GF-D8 (cell line): ENCODE measurements around the gene IRX1.

Experiments
- DNase-seq: peaks from one replicate; lab custom pipeline; 2025; lab: John Stamatoyannopoulos, UW

Gene IRX1

DNA sequence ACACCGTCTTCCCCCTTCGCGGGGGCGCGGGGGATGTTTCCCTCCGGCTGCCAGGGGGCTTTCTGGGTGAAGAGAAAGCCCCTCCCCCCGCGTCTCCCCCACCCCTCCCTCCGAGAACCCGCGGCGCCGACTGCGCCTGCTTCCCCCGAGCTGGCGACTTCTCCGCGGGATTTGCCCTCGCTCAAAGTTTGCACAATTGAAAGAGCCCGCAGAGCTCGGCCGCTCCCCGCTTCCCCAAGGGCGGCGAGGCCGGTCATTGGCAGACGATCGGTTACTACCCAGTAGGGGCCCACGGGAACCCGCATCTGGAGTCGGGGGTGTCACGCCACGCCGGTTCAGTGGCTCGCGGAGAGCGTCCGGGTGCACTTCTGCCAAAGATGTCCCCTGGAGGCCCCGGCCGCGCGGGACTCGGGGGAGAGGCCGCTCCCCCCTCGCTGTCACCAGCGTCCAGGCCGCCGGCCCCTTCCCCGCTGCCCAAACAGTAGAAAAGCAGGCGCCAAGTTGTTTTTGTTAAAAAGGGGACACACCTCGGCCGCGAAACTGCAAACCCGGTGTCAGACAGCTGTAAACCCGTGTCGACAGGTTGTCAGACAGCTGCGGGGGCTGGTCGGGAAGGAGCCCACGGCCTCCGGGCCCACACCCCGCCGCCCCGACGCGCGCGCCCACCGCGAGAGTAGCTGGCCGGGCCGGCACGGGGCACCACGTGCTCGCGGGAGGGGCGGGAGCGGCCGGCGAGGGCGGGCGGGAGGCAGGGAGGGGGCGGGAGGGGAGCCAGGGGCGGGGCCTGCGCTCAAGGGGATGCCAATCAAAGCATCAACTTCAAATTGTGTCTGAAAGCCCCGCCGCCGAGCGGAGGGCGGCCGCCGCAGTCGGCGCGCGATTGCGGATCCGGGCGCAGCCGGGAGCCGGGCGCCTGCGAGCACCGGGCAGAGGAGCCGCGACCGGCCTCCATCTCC is at the start of gene IRX1:
TSS of gene IRX1 (plus strand) at position 827 of the 956 bp plus-strand sequence. CDS start 274 bp downstream, outside the sequence.
- DNase-seq = no peak

DNA sequence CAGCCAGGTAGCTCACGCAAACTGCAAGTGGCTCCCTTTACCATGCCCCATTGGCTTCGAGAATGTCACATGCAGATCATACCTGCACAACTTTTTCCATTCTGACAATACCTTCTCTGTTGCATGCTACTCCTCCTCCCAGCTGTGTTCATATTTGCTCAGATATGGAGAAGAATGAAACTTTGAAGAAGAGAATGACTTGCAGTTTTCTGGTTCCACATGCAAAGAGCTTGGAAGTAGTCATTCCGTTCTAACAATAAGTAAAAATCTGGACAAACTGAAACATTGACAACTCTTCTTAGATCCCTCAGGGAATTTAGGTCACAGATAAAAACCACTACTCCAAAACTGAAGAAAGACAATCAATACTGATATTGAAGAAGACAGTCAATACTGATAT is 49.6 kb upstream of the IRX1 start:
- no peak for DNase-seq

DNA sequence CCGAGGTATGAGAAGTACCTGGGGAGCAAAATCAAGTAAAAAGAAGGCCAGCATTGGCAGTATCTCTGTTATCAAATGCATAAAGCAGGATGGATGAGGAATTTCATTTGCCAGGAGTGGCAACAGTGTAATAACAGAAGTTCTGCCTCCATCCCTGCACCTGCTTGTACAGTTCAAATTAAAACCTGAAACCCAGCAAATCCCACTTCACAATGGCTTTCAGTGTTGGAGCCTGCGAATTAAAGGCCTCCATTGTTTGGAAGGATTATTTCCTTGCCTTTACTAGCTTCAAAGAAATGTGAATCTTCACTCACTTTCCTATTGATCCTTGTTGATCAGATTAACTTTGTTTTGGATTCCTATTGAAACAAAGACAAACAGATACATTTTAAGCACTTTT is 31.5 kb upstream of the IRX1 start:
- DNase-seq = no peak

DNA sequence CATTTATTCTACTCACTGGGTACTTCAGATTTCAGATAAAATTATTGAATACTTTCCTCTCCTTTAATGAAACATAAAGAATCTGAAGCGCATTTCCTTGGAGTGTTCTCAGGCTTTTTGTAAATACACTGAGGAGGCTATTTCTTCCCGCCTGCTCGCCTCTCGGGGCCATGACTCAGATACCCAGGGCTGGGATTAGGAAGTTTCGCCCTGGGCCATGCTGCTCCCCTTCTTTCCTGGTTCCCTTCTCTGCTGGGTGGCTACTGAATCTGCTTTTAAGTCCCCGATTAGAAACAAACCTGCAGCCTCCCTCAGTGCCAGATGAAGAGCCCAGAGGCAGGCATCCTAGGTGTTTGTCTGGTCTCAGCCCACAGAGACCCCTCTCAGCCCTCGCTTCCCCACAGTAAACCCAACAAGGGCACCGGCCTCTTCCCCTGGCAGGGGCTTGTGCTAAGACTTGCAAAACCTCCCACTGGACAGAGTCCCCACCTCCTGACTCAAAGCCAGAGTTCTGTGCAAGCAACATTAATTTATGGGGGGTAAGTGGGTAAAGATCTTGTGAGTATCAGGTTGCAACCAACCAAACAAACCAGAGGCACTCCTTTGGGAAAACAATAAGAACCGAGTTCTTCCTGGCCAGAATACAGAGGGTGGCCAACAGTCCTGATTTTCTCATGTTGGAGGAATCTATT is 30.7 kb upstream of the IRX1 start:
- DNase-seq = no peak

DNA sequence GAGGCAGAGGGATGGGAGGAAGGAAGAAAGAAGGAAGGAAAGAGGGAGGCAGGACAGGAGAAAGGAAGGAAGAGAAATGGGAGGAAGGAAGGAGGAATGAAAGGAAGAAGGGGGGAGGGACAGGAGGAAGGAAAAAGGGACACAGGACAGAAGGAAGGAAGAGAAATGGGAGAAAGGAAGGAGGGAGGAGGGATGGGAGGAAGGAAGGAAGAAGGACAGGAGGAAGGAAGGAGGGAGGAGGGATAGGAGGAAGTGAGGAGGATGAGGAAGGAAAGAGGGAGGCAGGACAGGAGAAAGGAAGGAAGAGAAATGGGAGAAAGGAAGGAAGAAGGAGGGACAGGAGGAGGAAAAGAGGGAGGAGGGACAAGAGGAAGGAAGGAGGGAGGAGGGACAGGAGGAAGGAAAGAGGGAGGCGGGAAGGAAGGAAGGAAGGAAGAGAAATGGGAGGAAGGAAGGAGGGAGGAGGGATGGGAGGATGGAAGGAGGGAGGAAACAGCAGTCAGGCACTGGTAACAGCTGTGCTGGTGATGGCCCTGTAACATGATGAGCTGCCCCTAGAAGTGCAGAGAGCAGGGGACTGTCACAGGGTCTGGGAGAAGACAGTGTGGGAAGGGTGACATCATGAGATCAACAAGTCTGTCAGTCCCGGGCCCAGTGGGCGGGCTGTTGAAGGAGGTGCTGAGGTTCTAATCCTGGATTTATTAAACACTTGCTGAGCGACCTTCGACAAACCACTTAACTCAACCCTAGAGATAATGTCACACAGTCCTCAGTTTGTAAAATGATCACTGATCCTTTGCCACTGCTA is 10.7 kb upstream of the IRX1 start:
- no peak for DNase-seq

DNA sequence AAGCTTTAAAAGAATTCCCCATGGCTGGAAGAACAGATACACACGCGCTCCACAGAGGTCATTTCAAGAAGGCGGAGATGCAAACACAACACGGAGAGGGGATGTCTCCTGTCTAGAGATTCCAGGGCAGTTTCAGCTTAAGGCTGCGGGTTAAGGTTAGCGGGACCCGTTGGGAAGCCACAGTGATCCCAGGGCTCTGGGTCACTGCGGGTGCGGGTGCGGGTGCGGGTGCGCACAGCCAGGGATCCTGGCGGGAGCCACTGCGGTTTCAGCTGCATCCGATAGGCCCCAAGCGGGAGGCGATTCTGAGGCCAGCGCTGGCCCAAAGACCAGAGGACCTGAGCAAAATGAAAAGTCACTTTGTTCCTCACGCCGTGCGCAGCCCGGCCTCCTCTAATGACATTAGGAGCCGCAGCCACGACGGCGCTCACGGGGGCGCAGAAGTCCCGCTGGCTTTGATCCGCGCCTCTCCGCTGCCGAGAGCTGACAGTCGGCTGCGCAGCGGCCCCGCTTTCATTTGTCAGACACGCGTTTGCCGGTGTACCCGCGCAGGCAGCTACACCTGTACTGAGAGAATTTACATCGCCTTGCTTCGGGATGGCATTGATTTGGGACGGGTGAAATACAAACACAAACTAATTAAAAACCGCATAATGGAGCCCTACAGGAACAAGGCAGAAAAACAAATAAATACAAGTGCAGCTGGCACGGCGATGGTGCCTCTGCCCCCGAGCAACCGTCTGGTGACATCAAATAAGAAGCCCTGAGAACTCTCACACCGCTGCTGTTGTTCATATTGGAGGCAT is 5.3 kb upstream of the IRX1 start:
- DNase-seq = no peak

DNA sequence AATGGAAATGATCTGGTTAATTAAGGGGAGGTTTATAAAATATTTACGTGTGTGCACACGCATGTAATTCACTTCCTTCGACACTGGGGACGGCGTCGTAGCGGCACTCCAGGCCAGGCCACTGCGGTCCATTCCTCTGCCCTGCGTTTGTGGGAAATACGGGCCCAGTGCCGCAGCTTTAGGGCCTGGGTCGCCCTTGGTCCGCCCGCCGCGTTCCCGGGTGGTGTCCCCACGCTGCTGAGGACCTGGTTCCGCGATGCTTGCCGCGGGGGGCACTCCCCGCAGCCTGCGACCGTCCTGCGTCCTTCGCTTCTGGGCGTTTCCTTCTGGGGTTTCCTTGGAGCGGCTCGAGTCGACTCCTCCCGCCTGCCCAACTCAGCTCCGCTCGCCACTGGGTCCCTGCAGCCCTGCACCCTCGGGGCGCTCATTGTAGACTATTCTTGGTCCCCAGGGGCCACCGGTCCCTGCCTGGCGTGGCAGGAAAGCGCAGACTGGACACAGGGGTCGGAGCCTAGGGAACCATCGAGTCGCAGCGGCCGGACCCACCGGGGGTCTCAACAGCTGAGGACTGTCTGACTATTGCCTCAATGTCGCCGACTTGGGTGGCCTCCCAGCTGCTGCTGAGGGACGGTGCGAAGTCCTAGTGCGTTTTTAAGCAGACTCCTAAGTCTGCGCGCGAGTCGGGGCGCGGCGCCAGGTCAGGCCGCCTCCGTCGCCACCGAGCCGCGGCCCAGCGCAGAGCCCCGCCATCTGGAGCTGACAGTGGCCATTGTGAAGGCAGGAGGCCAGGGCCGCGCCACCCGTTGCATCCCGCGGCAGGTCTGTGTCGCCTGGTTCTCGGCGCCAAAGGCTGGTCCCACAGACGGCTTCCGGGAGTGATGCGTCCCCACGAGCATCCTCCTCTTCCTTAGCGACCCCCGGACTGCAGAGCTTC is 4.4 kb upstream of the IRX1 start:
- no peak for DNase-seq

GRCh38 chr5:3592298-3592697 is 3.3 kb upstream of the IRX1 start:
- DNase-seq = no peak

GRCh38 chr5:3593771-3594509 is 1.7 kb upstream of the IRX1 start:
- no peak for DNase-seq

GRCh38 chr5:3594510-3595005 is 1.1 kb upstream of the IRX1 start:
- no peak for DNase-seq

DNA sequence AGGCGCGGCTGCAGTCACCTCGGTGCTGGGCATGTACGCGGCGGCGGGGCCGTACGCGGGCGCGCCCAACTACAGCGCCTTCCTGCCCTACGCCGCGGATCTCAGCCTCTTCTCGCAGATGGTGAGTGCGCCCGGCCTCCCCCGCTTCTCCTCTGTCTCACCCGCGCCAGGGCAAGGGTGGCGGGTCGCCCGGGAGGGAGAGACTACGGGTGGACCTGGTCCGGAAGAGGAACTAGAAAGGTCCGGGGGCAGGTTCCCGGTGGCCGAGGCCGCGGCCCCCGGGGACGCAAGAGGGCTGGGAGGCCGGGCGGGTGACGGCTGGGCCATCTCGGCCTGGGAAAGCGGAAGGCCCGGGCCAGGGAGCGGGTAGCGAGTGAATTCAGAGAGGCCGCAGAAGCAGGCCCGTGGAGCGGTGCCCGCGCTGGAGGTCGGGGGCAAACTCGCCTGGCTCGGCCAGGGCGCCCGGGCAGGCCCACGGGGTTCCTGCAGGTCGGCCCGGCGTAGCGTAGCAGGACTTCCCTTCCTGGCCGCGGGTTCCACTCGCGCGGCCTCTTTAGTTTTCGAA is 711 bp downstream of the IRX1 start:
- no peak for DNase-seq

GRCh38 chr5:3596857-3597166 is 1.2 kb downstream of the IRX1 start:
- no peak for DNase-seq

DNA sequence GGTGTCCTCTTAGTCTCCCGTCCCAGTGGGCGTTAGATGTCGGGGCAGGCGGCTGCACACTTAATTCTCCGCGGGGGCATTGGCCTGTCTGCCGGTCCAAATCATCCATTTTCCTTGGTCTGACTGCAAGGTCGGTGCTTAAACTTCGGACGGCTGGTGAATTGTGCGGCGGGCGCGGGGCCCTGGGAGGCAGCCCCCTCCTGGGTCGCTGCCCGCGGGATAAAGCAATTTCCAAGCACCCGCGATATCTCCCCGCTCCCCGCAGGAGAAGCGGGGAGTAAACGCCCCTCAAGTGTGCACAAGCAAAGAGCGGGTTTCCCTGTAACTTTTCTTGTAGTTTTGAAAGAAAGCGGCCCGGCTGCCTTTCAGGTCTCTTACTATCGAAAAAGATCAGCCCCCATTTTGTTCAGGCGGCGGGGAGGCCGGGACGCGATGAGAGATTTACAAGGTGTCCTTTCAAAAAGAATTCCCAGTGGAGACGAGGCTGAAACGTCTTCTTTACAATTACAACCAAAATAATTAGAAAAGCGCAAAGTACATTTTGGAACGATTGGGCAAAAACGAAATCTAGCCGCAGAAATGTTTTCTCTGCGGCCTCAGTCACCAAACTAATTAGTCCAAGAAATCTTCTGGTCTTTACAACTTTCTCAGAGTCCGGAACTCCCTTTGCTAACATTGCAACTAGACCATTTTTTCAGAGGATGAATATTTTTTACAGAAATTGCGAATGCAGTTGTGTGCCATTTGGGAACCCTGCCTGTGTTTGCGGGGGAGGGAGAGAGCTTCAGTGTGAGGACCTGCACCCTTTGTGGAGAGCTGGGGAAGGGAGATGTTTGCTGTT is 1.8 kb downstream of the IRX1 start:
- no peak for DNase-seq

DNA sequence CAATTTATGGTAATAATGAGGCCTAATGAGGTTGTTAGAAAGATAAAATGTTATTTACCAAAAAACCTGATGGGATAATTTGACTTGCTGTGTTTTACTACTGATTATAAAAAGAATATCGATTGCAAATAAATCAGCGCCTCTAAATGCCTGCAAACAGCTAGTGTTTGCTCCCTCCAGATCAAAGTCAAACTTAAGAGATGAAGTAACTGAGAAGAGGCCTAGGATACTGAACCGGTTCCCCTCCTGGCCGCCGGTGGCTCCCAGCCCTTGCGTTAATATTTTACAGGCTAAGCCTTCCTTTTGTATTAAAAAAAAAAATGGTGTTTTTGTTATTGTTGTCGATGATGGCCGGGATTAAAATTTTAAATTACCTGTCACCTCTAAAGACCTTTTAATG is 2.6 kb downstream of the IRX1 start:
- no peak for DNase-seq

DNA sequence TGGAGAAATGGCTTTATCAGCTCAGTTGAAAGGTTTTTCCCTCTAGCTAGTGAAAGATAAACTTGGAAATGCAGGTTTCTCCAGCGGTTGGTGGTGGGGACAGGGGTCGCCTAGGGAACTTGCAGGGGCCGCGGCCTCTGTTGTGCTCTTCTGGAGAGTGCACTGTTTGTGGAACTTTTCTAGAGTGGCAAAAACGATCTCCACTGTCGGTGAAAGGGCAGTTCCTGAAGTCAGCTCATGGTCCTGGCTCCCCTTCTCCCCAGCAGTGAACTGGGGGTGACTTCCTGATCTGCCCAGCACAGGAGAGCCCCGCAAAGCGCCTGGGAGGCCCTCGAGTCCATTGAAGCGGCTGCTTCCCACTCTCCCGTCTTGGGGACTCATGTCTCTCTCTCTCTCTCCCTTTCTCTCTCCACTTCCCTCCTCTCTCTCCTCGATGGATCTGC is 3.2 kb downstream of the IRX1 start:
- no peak for DNase-seq

DNA sequence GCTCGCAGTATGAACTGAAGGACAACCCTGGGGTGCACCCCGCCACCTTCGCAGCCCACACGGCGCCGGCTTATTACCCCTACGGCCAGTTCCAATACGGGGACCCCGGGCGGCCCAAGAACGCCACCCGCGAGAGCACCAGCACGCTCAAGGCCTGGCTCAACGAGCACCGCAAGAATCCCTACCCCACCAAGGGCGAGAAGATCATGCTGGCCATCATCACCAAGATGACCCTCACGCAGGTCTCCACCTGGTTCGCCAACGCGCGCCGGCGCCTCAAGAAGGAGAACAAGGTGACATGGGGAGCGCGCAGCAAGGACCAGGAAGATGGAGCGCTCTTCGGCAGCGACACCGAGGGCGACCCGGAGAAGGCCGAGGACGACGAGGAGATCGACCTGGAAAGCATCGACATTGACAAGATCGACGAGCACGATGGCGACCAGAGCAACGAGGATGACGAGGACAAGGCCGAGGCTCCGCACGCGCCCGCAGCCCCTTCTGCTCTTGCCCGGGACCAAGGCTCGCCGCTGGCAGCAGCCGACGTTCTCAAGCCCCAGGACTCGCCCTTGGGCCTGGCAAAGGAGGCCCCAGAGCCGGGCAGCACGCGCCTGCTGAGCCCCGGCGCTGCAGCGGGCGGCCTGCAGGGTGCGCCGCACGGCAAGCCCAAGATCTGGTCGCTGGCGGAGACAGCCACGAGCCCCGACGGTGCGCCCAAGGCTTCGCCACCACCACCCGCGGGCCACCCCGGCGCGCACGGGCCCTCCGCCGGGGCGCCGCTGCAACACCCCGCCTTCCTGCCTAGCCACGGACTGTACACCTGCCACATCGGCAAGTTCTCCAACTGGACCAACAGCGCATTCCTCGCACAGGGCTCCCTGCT is 3.8 kb downstream of the IRX1 start:
- no peak for DNase-seq
